ENCODE results near the gene TCP11L2. TPM values are rescaled to one million over a fixed set of nuclear protein-coding genes. Genes with fewer than 3 reads are reported as not detected.

Gene TCP11L2
- total and polyA plus RNA-seq, 3 experiments from 2014 or later, result 11.8 to 19.3 (median 13.0) TPM

- H3K36me3 ChIP-seq (ENCODE audit: insufficient read depth, low read length), result peaks cover 49% of the 10 kb centered on the region
- no peaks in the 10 kb centered on the region for H3K4me1 ChIP-seq (ENCODE audit: insufficient read depth, low read length)
- ChIA-PET CTCF (no interaction called here), POLR2A (no interaction called here)
- H3K27me3 ChIP-seq (ENCODE audit: insufficient read depth, low read length, poor library complexity, severe bottlenecking), result no peaks in the 10 kb centered on the region
- no peak overlapping the region for H3K4me3 Mint-ChIP-seq
- peaks cover 14 to 93% (median 41%) of the 10 kb centered on the region in 3 donors for H3K36me3 Mint-ChIP-seq
- H3K9me3 Mint-ChIP-seq, result no peaks in the 10 kb centered on the region
- no peak overlapping the region for H3K27ac ChIP-seq (ENCODE audit: low read depth, low read length)
- H3K27ac Mint-ChIP-seq, result no peak overlapping the region
- no peak for DNase-seq
- no peaks in the 10 kb centered on the region for H3K9me3 ChIP-seq (ENCODE audit: low read length)
- peaks cover 0 to 10% (median 3%) of the 10 kb centered on the region in 3 donors for H3K4me1 Mint-ChIP-seq
- H3K27me3 Mint-ChIP-seq, result no peaks in the 10 kb centered on the region
- H3K4me3 ChIP-seq (ENCODE audit: low read length), result no peak overlapping the region
Measured at GRCh38 chr12:106323537-106323936, 21.0 kb downstream of the TCP11L2 start.

- Mint-ChIP-seq H3K36me3 (peaks cover 20 to 94% (median 38%) of the 10 kb centered on the region in 3 donors), H3K27ac (peak overlapping the region in 1 of 8 donors; percentile 12), H3K27me3 (no peaks in the 10 kb centered on the region), H3K9me3 (no peaks in the 10 kb centered on the region), H3K4me3 (no peak overlapping the region), H3K4me1 (peaks cover 0 to 12% (median 8%) of the 10 kb centered on the region in 3 donors)
- Histone ChIP-seq H3K4me3 (ENCODE audit: low read length) (no peak overlapping the region), H3K9me3 (ENCODE audit: low read length) (no peaks in the 10 kb centered on the region), H3K36me3 (ENCODE audit: insufficient read depth, low read length) (peaks cover 45% of the 10 kb centered on the region), H3K27me3 (ENCODE audit: insufficient read depth, low read length, poor library complexity, severe bottlenecking) (no peaks in the 10 kb centered on the region), H3K27ac (ENCODE audit: low read depth, low read length) (no peak overlapping the region), H3K4me1 (ENCODE audit: insufficient read depth, low read length) (no peaks in the 10 kb centered on the region)
- ChIA-PET POLR2A (no interaction called here), CTCF (interaction anchor here (1.9 kb wide), 1 partner anchor 103 kb away, joined by 5 read pairs; no protein-coding TSS in a partner anchor)
- DNase-seq, result no peak
Measured at GRCh38 chr12:106327309-106327869, 24.9 kb downstream of the TCP11L2 start.

GRCh38 chr12:106328735-106329134, 26.2 kb downstream of the TCP11L2 start:
- Histone ChIP-seq H3K27ac (ENCODE audit: low read depth, low read length) (no peak overlapping the region), H3K27me3 (ENCODE audit: insufficient read depth, low read length, poor library complexity, severe bottlenecking) (no peaks in the 10 kb centered on the region), H3K9me3 (ENCODE audit: low read length) (no peaks in the 10 kb centered on the region), H3K4me1 (ENCODE audit: insufficient read depth, low read length) (no peaks in the 10 kb centered on the region), H3K36me3 (ENCODE audit: insufficient read depth, low read length) (peaks cover 34% of the 10 kb centered on the region), H3K4me3 (ENCODE audit: low read length) (no peak overlapping the region)
- no peaks in the 10 kb centered on the region for H3K9me3 Mint-ChIP-seq
- POLR2A ChIA-PET, result no interaction called here
- no peak for DNase-seq
- H3K27ac Mint-ChIP-seq, result peak overlapping the region in 3 of 8 donors; percentile 7 to 59 (median 35)
- peaks cover 16 to 93% (median 33%) of the 10 kb centered on the region in 3 donors for H3K36me3 Mint-ChIP-seq
- H3K4me3 Mint-ChIP-seq, result no peak overlapping the region
- H3K4me1 Mint-ChIP-seq, result peaks cover 6 to 21% (median 8%) of the 10 kb centered on the region in 3 donors
- no peaks in the 10 kb centered on the region for H3K27me3 Mint-ChIP-seq
- CTCF ChIA-PET, result interaction anchor here (1.9 kb wide), 1 partner anchor 105 kb away, joined by 5 read pairs; no protein-coding TSS in a partner anchor

GRCh38 chr12:106329231-106329982, 26.9 kb downstream of the TCP11L2 start:
- no peaks in the 10 kb centered on the region for H3K27me3 ChIP-seq (ENCODE audit: insufficient read depth, low read length, poor library complexity, severe bottlenecking)
- Mint-ChIP-seq H3K9me3 (no peaks in the 10 kb centered on the region), H3K4me3 (no peak overlapping the region), H3K27me3 (no peaks in the 10 kb centered on the region), H3K27ac (no peak overlapping the region), H3K36me3 (peaks cover 9 to 93% (median 30%) of the 10 kb centered on the region in 3 donors), H3K4me1 (peaks cover 8 to 24% (median 9%) of the 10 kb centered on the region in 3 donors)
- DNase-seq, result no peak
- H3K9me3 ChIP-seq (ENCODE audit: low read length), result no peaks in the 10 kb centered on the region
- no peak overlapping the region for H3K27ac ChIP-seq (ENCODE audit: low read depth, low read length)
- POLR2A ChIA-PET, result no interaction called here
- no peak overlapping the region for H3K4me3 ChIP-seq (ENCODE audit: low read length)
- no peaks in the 10 kb centered on the region for H3K4me1 ChIP-seq (ENCODE audit: insufficient read depth, low read length)
- H3K36me3 ChIP-seq (ENCODE audit: insufficient read depth, low read length), result peaks cover 28% of the 10 kb centered on the region
- CTCF ChIA-PET, result interaction anchor here (1.9 kb wide), 1 partner anchor 105 kb away, joined by 5 read pairs; no protein-coding TSS in a partner anchor

- Mint-ChIP-seq H3K36me3 (peaks cover 9 to 85% (median 29%) of the 10 kb centered on the region in 3 donors), H3K9me3 (no peaks in the 10 kb centered on the region), H3K27me3 (no peaks in the 10 kb centered on the region), H3K4me1 (peaks cover 5 to 24% (median 13%) of the 10 kb centered on the region in 3 donors), H3K27ac (peak overlapping the region in 3 of 8 donors; percentile 13 to 17 (median 15)), H3K4me3 (no peak overlapping the region)
- Histone ChIP-seq H3K9me3 (ENCODE audit: low read length) (no peaks in the 10 kb centered on the region), H3K4me3 (ENCODE audit: low read length) (no peak overlapping the region), H3K27ac (ENCODE audit: low read depth, low read length) (no peak overlapping the region), H3K27me3 (ENCODE audit: insufficient read depth, low read length, poor library complexity, severe bottlenecking) (no peaks in the 10 kb centered on the region), H3K4me1 (ENCODE audit: insufficient read depth, low read length) (no peaks in the 10 kb centered on the region), H3K36me3 (ENCODE audit: insufficient read depth, low read length) (peaks cover 16% of the 10 kb centered on the region)
- ChIA-PET CTCF (interaction anchor here (1.2 to 1.3 kb wide), 3 partner anchors 13 to 105 kb away, joined by 3 to 4 read pairs (median 3); partner anchors contain the start of gene POLR3B), POLR2A (no interaction called here)
- no peak for DNase-seq
Measured at GRCh38 chr12:106331599-106331998, 29.1 kb downstream of the TCP11L2 start.

- Histone ChIP-seq H3K27ac (ENCODE audit: low read depth, low read length) (no peak overlapping the region), H3K36me3 (ENCODE audit: insufficient read depth, low read length) (peaks cover 20% of the 10 kb centered on the region), H3K4me3 (ENCODE audit: low read length) (no peak overlapping the region), H3K27me3 (ENCODE audit: insufficient read depth, low read length, poor library complexity, severe bottlenecking) (no peaks in the 10 kb centered on the region), H3K4me1 (ENCODE audit: insufficient read depth, low read length) (no peaks in the 10 kb centered on the region), H3K9me3 (ENCODE audit: low read length) (no peaks in the 10 kb centered on the region)
- Mint-ChIP-seq H3K27me3 (no peaks in the 10 kb centered on the region), H3K9me3 (no peaks in the 10 kb centered on the region), H3K4me3 (no peak overlapping the region), H3K36me3 (peaks cover 9 to 85% (median 33%) of the 10 kb centered on the region in 3 donors), H3K27ac (no peak overlapping the region), H3K4me1 (peaks cover 5 to 27% (median 13%) of the 10 kb centered on the region in 3 donors)
- ChIA-PET CTCF (interaction anchor here (1.0 to 1.2 kb wide), 2 partner anchors 12 to 109 kb away, joined by 3 read pairs; no protein-coding TSS in a partner anchor), POLR2A (interaction anchor here (0.6 kb wide), 1 partner anchor 31 kb away, joined by 3 read pairs; no protein-coding TSS in a partner anchor)
- DNase-seq, result no peak
Measured at GRCh38 chr12:106332536-106332935, 30.0 kb downstream of the TCP11L2 start.

GRCh38 chr12:106333010-106333409, 30.5 kb downstream of the TCP11L2 start:
- H3K27me3 Mint-ChIP-seq, result no peaks in the 10 kb centered on the region
- no peaks in the 10 kb centered on the region for H3K27me3 ChIP-seq (ENCODE audit: insufficient read depth, low read length, poor library complexity, severe bottlenecking)
- ChIA-PET POLR2A (no interaction called here), CTCF (interaction anchor here (1.0 kb wide), 1 partner anchor 109 kb away, joined by 3 read pairs; no protein-coding TSS in a partner anchor)
- peaks cover 20% of the 10 kb centered on the region for H3K36me3 ChIP-seq (ENCODE audit: insufficient read depth, low read length)
- peaks cover 5 to 27% (median 13%) of the 10 kb centered on the region in 3 donors for H3K4me1 Mint-ChIP-seq
- no peaks in the 10 kb centered on the region for H3K4me1 ChIP-seq (ENCODE audit: insufficient read depth, low read length)
- no peak for DNase-seq
- no peak overlapping the region for H3K27ac ChIP-seq (ENCODE audit: low read depth, low read length)
- no peaks in the 10 kb centered on the region for H3K9me3 ChIP-seq (ENCODE audit: low read length)
- H3K4me3 Mint-ChIP-seq, result no peak overlapping the region
- peak overlapping the region in 1 of 8 donors; percentile 19 for H3K27ac Mint-ChIP-seq
- H3K36me3 Mint-ChIP-seq, result peaks cover 9 to 85% (median 36%) of the 10 kb centered on the region in 3 donors
- H3K9me3 Mint-ChIP-seq, result no peaks in the 10 kb centered on the region
- no peak overlapping the region for H3K4me3 ChIP-seq (ENCODE audit: low read length)

- Histone ChIP-seq H3K27me3 (ENCODE audit: insufficient read depth, low read length, poor library complexity, severe bottlenecking) (no peaks in the 10 kb centered on the region), H3K4me1 (ENCODE audit: insufficient read depth, low read length) (no peaks in the 10 kb centered on the region), H3K36me3 (ENCODE audit: insufficient read depth, low read length) (peaks cover 20% of the 10 kb centered on the region), H3K27ac (ENCODE audit: low read depth, low read length) (no peak overlapping the region), H3K4me3 (ENCODE audit: low read length) (no peak overlapping the region), H3K9me3 (ENCODE audit: low read length) (no peaks in the 10 kb centered on the region)
- peaks cover 9 to 85% (median 34%) of the 10 kb centered on the region in 3 donors for H3K36me3 Mint-ChIP-seq
- no peak overlapping the region for H3K4me3 Mint-ChIP-seq
- no peaks in the 10 kb centered on the region for H3K9me3 Mint-ChIP-seq
- H3K4me1 Mint-ChIP-seq, result peaks cover 5 to 27% (median 13%) of the 10 kb centered on the region in 3 donors
- no peaks in the 10 kb centered on the region for H3K27me3 Mint-ChIP-seq
- POLR2A ChIA-PET, result no interaction called here
- peak overlapping the region in 4 of 8 donors; percentile 8 to 50 (median 28) for H3K27ac Mint-ChIP-seq
- no peak for DNase-seq
- CTCF ChIA-PET, result no interaction called here
Measured at GRCh38 chr12:106333756-106334155, 31.2 kb downstream of the TCP11L2 start.
